Neural cell (in vitro differentiated cells): ENCODE results near the gene NSMF. TPM values are rescaled to one million over a fixed set of nuclear protein-coding genes. Genes with fewer than 3 reads are reported as not detected.

Source experiments
- H2AFZ ChIP-seq: fragments of 200-600, 300-800 bp; sonication (generic), shearing (Covaris generic); 2 replicates; pipeline ENCODE4 v1.6.0; 2014; ENCODE audit warnings: low read depth, mild to moderate bottlenecking, antibody characterized with exemption, low read length, moderate library complexity
- H3F3A ChIP-seq: fragments of 200-600 bp; shearing (Covaris generic); 2 replicates; pipeline ENCODE4 v1.6.1; 2016; ENCODE audit warnings: mild to moderate bottlenecking, moderate library complexity, mixed read lengths, antibody characterized with exemption, low read length; ENCODE audit not compliant: insufficient read depth, poor library complexity, severe bottlenecking
- H3K27ac ChIP-seq: fragments of 200-600, 300-800 bp; sonication (generic), shearing (Covaris generic); 2 replicates; pipeline ENCODE4 v1.5.1; 2014; ENCODE audit warnings: mild to moderate bottlenecking, low read length, moderate library complexity
- H3K27me3 ChIP-seq: fragments of 300-800, 200-600 bp; sonication (generic), shearing (Covaris generic); 2 replicates; pipeline ENCODE4 v1.6.0; 2014; ENCODE audit warnings: mild to moderate bottlenecking, low read depth, low read length, moderate library complexity; ENCODE audit not compliant: insufficient read depth
- H3K36me3 ChIP-seq: fragments of 300-800, 200-600 bp; sonication (generic), shearing (Covaris generic); 2 replicates; pipeline ENCODE4 v1.5.1; 2014; ENCODE audit warnings: mild to moderate bottlenecking, antibody characterized with exemption, low read length, moderate library complexity; ENCODE audit not compliant: insufficient read depth
- H3K4me2 ChIP-seq: fragments of 300-800, 200-600 bp; sonication (generic), shearing (Covaris generic); 2 replicates; pipeline ENCODE4 v1.6.0; 2014; ENCODE audit warnings: mild to moderate bottlenecking, low read length
- H3K4me3 ChIP-seq: fragments of 300-800, 200-600 bp; sonication (generic), shearing (Covaris generic); 2 replicates; pipeline ENCODE4 v1.5.1; 2014; ENCODE audit warnings: mild to moderate bottlenecking, low read length, moderate library complexity
- H3K79me2 ChIP-seq: fragments of 200-600 bp; shearing (Covaris generic); replicated peaks from 2 replicates; pipeline ENCODE4 v1.6.0; 2014; ENCODE audit warnings: mild to moderate bottlenecking, low read length, moderate library complexity; ENCODE audit not compliant: insufficient read depth
- H3K9ac ChIP-seq: fragments of 300-800, 200-600 bp; sonication (generic), shearing (Covaris generic); 2 replicates; pipeline ENCODE4 v1.6.1; 2016; ENCODE audit warnings: mild to moderate bottlenecking, low read length, mixed read lengths
- H3K9me2 ChIP-seq: fragments of 200-600 bp; shearing (Covaris generic); 2 replicates; pipeline ENCODE4 v1.6.1; 2016; ENCODE audit warnings: mild to moderate bottlenecking, low read length, mixed read lengths; ENCODE audit not compliant: insufficient read depth
- H3K9me3 ChIP-seq: fragments of 200-600, 300-800 bp; sonication (generic), shearing (Covaris generic); 2 replicates; pipeline ENCODE4 v1.6.1; 2016; ENCODE audit warnings: mild to moderate bottlenecking, mixed run types, low read length, moderate library complexity, mixed read lengths
- H4K20me1 ChIP-seq: fragments of 200-600 bp; shearing (Covaris generic); 2 replicates; pipeline ENCODE4 v1.6.1; 2016; ENCODE audit warnings: mild to moderate bottlenecking, mixed run types; ENCODE audit not compliant: insufficient read depth
- EP300 ChIP-seq: fragments of 450-650 bp; conservative IDR thresholded peaks from 2 replicates; pipeline ENCODE4 v1.6.1; 2014; ENCODE audit warnings: antibody characterized with exemption, mild to moderate bottlenecking, moderate library complexity; ENCODE audit not compliant: poor library complexity, severe bottlenecking
- EZH2 ChIP-seq: fragments of 200-600, 300-800 bp; shearing (Covaris generic), sonication (generic); IDR thresholded peaks from 2 replicates; pipeline ENCODE4 v1.6.1; 2014; ENCODE audit warnings: antibody characterized with exemption, low read length, borderline replicate concordance, mild to moderate bottlenecking; ENCODE audit not compliant: insufficient read depth, poor library complexity, severe bottlenecking
- MXI1 ChIP-seq: fragments of 450-650 bp; conservative IDR thresholded peaks from 2 replicates; pipeline ENCODE4 v1.6.1; 2014; ENCODE audit warnings: antibody characterized with exemption, mild to moderate bottlenecking; ENCODE audit not compliant: poor library complexity, severe bottlenecking
- POLR2AphosphoS5 ChIP-seq: IDR thresholded peaks from 2 replicates; pipeline ENCODE4 v1.6.1; 2012
- RAD21 ChIP-seq: fragments of 450-650 bp; conservative IDR thresholded peaks from 2 replicates; pipeline ENCODE4 v1.6.1; 2014; ENCODE audit warnings: antibody characterized with exemption, mild to moderate bottlenecking, moderate library complexity
- SMC3 ChIP-seq: fragments of 450-650 bp; conservative IDR thresholded peaks from 2 replicates; pipeline ENCODE4 v1.6.1; 2014; ENCODE audit warnings: antibody characterized with exemption, mild to moderate bottlenecking, moderate library complexity; ENCODE audit not compliant: poor library complexity
- TAF1 ChIP-seq: IDR thresholded peaks from 2 replicates; pipeline ENCODE4 v1.6.1; 2012; ENCODE audit warnings: low read depth
- polyA plus RNA-seq: library from polyadenylated mRNA; depleted of rRNA; stranded (reverse); fragments of >200 nt; gene quantifications from 2 replicates; pipeline ENCODE4 v1.2.3, GENCODE V29; 2014
- TF ChIP-seq, protein P1 (sequence below): IDR thresholded peaks from 2 replicates; pipeline ENCODE4 v1.6.1; 2012; ENCODE audit warnings: borderline replicate concordance
- TF ChIP-seq, protein P2 (sequence below): fragments of 450-650 bp; IDR thresholded peaks from 2 replicates; pipeline ENCODE4 v1.5.1; 2014; ENCODE audit warnings: antibody characterized with exemption, mild to moderate bottlenecking, moderate library complexity; ENCODE audit not compliant: poor library complexity, severe bottlenecking

Gene NSMF
- polyA plus RNA-seq, 1 donor from 2014 or later, result 51.2 TPM

DNA sequence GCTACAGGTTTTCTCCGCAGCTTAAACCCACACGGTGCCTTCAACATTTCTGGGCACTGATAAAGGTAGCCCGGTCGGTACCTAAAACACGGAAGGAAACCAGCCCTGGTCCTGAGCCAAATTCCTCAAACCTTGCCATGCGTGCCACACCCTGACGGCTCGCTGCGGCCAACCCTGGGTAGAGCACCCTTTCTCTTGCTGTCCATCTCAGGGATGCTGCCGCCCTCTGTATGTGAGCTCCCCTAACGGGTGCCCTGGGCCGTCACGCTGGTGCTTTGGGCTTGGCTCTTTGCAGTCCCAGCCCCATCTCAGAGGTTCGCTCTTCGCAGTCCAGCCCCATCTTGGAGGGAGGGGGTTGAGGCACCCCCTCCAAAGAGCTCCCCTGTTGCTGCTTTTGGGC lies 47.1 kb upstream of the NSMF start:
- H2AFZ ChIP-seq, result no peak overlapping the region
- no peaks in the 10 kb centered on the region for H3K79me2 ChIP-seq
- H3K27ac ChIP-seq, result no peak overlapping the region
- H3K36me3 ChIP-seq, result no peaks in the 10 kb centered on the region
- H3K9me3 ChIP-seq, result no peaks in the 10 kb centered on the region
- H3K9me2 ChIP-seq, result no peaks in the 10 kb centered on the region
- H4K20me1 ChIP-seq, result no peaks in the 10 kb centered on the region
- H3K9ac ChIP-seq, result no peak overlapping the region
- no peak overlapping the region for H3K4me3 ChIP-seq
- no peak overlapping the region for H3K4me2 ChIP-seq
- no peaks in the 10 kb centered on the region for H3K27me3 ChIP-seq
- TF ChIP-seq, protein P1, sequence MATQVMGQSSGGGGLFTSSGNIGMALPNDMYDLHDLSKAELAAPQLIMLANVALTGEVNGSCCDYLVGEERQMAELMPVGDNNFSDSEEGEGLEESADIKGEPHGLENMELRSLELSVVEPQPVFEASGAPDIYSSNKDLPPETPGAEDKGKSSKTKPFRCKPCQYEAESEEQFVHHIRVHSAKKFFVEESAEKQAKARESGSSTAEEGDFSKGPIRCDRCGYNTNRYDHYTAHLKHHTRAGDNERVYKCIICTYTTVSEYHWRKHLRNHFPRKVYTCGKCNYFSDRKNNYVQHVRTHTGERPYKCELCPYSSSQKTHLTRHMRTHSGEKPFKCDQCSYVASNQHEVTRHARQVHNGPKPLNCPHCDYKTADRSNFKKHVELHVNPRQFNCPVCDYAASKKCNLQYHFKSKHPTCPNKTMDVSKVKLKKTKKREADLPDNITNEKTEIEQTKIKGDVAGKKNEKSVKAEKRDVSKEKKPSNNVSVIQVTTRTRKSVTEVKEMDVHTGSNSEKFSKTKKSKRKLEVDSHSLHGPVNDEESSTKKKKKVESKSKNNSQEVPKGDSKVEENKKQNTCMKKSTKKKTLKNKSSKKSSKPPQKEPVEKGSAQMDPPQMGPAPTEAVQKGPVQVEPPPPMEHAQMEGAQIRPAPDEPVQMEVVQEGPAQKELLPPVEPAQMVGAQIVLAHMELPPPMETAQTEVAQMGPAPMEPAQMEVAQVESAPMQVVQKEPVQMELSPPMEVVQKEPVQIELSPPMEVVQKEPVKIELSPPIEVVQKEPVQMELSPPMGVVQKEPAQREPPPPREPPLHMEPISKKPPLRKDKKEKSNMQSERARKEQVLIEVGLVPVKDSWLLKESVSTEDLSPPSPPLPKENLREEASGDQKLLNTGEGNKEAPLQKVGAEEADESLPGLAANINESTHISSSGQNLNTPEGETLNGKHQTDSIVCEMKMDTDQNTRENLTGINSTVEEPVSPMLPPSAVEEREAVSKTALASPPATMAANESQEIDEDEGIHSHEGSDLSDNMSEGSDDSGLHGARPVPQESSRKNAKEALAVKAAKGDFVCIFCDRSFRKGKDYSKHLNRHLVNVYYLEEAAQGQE, result no peak
- no peak for TF ChIP-seq RAD21
- no peak for TF ChIP-seq SMC3
- TF ChIP-seq EZH2, result no peak
- no peak for TF ChIP-seq POLR2AphosphoS5
- no peak for TF ChIP-seq MXI1
- no peak for TF ChIP-seq TAF1
- no peaks in the 10 kb centered on the region for H3F3A ChIP-seq

DNA sequence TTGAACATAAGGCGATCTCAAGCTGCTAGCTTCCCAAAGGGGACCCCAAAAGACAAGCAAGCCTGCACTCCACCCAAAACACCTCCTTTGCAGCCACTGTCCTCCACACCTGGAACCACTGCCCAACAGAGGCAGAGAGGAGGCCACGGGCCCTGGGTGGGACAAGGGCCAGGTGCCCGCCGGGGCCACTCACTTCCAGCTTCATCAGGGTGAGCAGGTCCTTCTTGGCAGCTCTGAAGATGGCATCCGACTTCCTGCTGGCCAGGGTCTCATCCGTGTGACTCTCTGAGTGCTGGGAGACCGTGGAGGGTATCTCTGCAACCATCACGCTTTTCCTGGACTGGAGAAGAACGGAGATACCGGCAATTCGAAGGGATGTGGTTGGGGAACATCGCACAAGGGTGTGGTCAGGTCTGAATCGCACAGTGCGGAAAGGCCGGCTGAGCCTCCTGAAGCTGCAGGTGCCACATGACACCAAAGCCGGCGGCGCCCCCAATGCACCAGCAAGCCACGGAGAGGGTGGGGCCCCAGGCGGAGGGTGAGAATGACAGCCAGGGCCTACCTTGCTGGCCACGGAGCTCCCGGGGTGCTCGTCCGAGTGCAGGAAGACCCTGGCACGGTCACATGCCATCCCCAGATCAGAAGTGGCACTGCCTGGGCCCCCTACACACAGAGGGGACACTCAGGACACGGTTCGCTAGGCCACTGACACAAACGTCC lies 46.4 kb upstream of the NSMF start:
- no peaks in the 10 kb centered on the region for H3F3A ChIP-seq
- no peak overlapping the region for H3K4me2 ChIP-seq
- H3K27ac ChIP-seq, result no peak overlapping the region
- no peaks in the 10 kb centered on the region for H3K9me2 ChIP-seq
- H3K9ac ChIP-seq, result no peak overlapping the region
- H4K20me1 ChIP-seq, result no peaks in the 10 kb centered on the region
- H3K79me2 ChIP-seq, result no peaks in the 10 kb centered on the region
- no peak overlapping the region for H2AFZ ChIP-seq
- no peak overlapping the region for H3K4me3 ChIP-seq
- H3K36me3 ChIP-seq, result no peaks in the 10 kb centered on the region
- no peaks in the 10 kb centered on the region for H3K9me3 ChIP-seq
- H3K27me3 ChIP-seq, result no peaks in the 10 kb centered on the region
- TF ChIP-seq EP300, result no peak
- TF ChIP-seq, protein P2, sequence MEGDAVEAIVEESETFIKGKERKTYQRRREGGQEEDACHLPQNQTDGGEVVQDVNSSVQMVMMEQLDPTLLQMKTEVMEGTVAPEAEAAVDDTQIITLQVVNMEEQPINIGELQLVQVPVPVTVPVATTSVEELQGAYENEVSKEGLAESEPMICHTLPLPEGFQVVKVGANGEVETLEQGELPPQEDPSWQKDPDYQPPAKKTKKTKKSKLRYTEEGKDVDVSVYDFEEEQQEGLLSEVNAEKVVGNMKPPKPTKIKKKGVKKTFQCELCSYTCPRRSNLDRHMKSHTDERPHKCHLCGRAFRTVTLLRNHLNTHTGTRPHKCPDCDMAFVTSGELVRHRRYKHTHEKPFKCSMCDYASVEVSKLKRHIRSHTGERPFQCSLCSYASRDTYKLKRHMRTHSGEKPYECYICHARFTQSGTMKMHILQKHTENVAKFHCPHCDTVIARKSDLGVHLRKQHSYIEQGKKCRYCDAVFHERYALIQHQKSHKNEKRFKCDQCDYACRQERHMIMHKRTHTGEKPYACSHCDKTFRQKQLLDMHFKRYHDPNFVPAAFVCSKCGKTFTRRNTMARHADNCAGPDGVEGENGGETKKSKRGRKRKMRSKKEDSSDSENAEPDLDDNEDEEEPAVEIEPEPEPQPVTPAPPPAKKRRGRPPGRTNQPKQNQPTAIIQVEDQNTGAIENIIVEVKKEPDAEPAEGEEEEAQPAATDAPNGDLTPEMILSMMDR, result no peak
- no peak for TF ChIP-seq POLR2AphosphoS5
- TF ChIP-seq SMC3, result no peak
- no peak for TF ChIP-seq EZH2
- TF ChIP-seq MXI1, result no peak
- TF ChIP-seq RAD21, result no peak
- TF ChIP-seq, protein P1, result no peak
- no peak for TF ChIP-seq TAF1
